NOMO-1 treated with DMSO at 0.1 percent for 48 hours (cell line): ENCODE results near the gene FRMD3.

ENCODE experiments used
- DNase-seq: peaks from one replicate; lab custom pipeline; 2025; ENCODE audit not compliant: unreplicated experiment; lab: John Stamatoyannopoulos, UW

FRMD3 gene

DNA sequence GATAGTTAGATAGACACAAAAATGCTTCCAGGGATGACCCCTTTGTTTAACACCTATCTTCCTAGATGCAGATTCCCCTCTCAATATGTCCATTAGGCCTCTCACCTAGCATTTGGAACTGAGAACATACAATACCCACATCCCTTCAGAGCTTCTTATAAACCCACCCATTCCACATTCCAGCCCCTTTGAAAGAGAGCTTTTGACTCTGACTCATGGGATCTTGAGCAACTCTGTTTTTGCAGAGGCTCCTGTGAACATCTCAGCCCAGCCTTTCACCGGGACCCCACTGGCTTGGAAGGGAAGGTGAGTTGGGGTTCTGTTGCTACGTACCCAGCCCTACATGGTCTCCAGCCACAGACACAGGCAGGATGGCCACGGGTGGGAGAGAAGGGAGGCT lies 195.5 kb downstream of the FRMD3 start:
- no peak for DNase-seq

DNA sequence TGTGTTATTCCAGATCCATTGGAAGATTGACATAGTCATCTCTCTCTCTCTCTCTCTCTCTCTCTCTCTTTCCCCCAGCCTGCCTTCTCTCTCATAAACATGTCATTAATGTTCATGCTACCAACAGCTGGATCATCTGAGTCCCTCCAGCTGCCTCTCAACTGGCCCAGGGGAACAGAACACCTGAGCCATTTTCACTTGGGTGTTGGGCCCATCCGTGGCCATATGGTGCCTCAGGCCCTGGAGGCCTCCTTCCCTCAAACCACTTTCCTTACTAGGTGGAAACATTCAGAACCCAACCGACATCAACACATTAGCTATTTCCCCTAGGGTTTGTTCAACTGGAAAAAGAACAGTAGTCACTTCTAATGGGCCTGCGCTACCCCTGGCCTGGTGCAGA lies 196.2 kb downstream of the FRMD3 start:
- no peak for DNase-seq

DNA sequence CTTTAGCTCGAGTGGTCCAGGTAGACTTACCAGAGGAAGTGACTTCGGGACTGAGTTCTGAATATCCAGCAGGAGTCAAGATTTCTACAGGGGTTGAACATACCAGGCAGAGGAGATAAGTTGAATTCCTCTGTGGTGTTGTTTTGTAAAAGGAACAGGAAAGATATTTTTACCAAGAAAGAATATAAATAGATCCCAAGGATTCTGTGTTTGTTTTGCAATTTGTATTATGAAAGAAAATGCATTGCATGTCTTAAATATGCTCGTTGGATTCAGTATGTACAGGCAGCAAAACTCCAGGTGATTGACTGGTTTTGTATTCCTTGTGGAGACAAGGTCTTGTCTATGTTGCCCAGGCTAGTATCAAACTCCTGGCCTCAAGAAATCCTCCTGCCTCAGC lies 197.8 kb downstream of the FRMD3 start:
- DNase-seq: no peak

DNA sequence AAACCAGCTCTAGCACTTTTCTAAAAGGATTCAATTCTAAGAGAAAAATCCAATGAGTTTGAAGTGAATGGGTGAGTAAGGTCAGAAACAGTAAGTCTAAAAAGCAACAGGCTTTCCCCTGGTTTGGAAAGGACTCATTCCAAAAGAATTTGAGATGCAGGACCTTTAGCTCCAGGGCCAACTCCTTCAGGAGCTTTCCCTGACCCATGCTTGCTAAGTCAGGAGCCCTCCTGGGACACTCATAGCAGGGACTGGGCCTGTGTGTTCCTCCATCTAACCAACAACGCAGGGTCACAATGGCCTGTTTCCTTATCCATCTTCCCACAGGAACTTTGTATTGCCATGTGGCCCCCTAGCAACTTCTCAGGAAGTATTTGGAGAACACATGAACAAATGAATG lies 198.8 kb downstream of the FRMD3 start:
- no peak for DNase-seq

DNA sequence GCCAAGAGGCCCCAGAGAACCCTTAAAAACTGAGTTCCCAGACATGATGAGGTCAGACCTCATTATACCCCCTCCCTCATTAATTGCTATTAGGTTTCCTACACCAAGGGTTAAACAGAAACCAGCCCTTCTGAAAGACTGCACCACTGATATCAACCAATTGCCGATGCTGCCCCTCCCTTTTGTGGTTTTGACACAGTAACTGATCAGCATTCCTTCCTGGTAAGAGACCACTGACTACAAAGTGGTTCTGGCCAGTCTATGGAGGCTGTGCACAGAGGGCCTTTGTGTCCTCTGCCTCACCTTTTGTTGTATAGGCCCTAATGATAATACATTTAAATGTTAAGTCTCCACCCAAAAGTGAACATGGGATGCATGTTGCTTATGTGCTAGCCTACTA lies 201.5 kb downstream of the FRMD3 start:
- DNase-seq: no peak

DNA sequence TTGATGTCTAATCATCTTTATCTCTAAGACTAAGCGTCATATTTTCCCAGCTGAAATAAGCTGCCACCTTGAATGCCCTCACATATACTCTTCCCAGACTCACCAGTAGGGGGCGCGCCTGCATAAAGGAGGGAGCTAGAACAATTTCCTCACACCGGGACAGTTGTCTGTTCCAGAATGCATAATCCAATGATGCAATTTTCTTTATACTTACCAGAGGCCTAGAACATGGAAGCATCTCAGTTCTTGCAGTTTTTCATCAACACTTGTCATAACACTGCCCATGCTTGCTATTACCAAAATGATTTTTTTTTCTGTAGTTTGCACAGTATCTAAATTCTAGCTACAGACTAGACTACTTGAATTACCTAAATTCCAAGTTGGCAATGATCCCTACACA lies 203.9 kb downstream of the FRMD3 start:
- DNase-seq: peak; percentile 30

DNA sequence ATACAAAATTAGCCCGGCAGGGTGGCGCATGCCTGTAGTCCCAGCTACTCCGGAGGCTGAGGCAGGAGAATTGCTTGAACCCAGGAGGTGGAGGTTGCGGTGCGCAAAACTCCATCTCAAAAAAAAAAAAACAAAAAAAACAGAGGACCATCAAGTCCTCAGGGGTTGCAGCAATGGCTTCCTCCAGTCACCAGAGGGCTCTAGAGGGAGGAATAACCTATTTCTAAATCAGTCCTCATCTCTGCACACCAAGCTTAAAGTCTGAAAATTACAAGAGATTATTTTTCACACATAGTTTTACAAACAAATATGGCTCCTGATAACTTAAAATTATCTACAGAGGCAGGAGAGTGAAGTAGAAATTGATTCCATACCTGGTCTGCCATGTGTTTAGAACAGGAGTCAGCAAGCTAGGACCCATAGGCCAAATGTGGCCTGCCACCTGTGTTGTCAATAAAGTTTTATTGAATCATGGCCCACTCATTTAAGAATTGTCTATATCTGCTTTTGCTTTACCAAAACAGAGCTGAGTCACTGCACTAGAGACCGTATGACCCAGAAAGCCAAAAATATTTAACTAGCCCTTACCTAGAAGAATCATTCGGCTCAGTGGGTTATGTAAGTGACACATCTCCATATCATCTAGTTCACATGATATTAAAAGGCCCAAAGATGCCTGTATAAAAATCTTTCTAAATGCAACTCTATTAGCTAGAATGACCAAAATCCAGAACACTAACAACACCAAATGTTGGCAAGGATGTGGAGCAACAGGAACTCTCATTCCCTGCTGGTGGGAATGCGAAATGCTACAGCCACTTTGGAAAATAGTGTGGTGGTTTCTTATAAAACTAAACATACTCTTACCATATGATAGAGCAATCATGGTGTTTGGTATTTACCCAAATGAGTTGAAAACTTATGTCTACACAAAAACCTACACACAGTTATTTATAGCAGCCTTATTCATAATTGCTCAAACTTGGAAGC lies 207.7 kb downstream of the FRMD3 start:
- DNase-seq: no peak

DNA sequence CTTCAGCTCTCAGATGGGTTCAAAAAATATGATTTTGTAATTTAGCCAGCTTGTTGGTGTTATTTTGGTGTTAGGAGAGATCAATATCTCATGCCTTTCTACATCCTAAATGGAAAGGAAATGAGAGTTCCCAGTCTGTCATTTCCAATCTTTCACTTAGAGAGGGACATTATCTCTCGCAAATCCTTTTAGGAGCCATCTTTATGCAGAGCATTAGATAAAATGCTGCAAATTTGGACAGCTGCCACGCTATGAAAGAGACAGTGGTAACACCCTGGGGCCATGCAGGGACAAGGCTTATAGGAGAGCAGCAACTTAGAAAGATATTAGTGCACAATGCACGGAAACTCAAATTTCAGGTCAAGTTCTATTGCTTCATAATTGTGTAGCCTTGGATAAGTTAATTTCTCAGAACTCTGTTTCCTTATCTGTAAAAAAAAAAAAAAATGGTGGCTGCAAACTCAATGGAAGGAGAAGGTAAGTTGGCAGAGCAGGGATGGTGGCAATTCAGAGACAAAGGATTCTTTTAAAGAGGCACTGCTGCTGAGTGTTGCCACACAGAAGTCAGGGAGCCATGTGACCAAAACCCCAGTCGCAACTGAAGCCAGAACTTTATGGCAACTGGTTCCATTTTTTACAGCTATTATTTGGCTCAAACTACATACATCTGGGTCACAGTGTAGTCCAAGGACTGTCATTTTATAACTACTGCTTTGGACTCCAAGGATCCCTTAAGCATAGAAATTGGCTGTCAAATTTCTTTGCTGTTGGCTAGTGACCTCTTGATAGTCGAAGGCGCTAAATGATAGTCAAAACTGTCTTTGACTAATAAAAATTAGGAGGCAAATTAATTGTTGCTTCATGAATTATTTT lies 210.2 kb downstream of the FRMD3 start:
- DNase-seq: no peak

DNA sequence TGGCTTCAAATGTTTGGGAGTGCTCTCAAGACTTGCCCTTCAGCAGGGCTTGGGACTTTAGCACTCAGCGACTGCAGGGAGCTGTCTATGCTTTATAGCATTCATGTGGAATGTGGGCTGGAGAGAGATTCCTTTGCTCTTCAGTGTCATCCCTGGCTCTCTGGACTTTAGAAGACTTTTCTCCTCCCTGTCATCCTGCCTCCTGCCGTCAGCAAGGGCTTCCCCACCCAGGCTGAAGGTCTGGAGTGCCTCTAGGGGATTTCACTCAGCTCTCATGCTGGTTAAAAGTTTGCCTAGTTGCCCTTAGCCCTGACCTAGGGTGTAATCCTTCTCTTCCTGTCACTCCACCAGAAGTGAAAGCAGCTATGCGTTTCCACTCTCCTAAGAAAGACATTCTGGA lies 210.9 kb downstream of the FRMD3 start:
- no peak for DNase-seq

DNA sequence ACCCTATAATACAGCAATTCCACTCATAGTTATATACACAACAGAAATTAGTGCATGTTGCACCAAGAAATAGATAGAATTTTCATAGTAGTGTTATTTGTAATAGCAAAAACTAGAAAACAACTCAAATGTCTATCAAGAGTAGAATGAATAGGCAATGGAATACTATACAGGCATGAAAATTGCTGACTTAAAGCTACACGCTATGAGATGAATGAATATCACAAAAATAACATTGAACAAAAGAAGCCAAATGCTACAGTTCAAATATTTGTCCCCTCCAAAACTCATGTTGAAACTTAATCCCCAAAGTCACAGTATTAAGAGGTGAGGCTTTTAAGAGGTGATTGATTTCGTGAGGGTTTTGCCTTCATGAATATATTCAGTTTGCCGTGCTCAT lies 215.1 kb downstream of the FRMD3 start:
- DNase-seq: no peak

DNA sequence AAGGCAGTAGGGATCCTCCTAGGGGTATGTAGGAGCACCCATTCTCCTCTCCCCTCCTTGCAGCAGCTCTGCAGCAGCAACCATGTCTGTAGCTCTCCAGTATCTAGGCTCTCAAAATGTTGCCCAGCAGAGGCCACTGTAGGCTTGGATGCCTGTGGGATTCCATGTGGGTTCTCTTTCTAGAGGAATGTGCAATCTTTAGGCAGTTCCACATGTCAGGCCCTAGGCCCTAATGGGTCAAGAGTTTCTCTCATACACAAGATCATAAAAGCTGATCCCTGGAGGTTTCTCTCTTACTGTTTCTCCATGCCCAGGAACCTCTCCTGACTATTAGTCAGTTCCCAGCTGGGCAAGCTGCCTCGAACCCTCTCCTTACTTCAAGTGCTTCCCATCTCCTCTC lies 215.8 kb downstream of the FRMD3 start:
- DNase-seq: no peak

DNA sequence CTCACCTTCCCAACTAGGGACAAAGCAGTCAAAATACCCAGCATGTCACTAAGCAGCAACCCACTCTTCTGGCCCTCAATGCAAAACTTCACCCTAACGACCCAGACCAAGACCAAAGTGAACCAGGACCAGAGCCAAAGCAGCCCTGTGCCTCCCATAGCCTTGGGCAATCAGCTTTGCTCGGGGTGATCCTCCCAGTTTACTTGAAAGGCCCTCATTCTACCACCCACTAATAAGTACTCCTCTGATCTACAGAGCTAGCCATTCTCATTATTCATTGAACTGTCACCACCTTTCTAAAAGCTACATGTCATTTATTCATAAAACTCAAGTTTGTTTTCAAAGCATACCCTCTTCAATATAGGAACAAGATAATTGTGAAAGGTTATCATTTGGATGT lies 221.0 kb downstream of the FRMD3 start:
- no peak for DNase-seq

DNA sequence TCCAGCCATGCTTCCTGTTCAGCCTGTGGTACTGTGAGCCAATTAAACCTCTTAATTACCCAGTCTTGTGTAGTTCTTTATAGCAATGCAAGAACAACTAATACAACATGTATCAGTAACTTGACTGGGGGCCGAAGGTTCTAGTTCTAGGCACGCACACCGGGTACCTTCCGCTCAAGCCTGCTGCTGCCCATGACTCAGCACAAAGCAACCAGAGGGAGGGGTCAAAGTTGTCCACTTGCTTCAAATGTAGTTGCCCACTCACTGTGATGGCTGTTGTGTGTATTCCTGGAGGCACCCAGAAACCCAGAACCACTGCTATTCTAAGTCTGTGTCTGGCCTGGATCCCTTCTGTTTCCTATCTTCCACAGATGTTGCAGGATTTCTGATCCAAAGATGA lies 222.6 kb downstream of the FRMD3 start:
- DNase-seq: no peak

DNA sequence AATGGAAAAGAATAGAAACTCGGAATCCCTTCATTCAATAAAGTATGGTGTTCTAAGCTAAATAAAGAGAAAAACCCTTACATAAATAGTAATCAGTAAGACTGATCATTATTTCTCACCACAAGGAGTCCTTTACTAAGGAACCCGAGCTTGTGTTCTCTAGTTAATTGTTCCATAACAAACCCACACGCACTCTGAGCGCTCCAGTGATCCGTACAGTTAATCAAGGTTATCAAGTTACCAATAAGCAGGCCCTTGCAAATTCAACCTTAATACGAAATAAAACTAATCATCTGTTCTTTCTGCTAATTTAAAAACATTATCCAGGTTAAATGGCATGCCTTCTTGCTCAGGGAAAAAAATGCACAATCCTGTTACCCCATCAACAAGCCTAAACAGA lies 224.4 kb downstream of the FRMD3 start:
- DNase-seq: no peak

DNA sequence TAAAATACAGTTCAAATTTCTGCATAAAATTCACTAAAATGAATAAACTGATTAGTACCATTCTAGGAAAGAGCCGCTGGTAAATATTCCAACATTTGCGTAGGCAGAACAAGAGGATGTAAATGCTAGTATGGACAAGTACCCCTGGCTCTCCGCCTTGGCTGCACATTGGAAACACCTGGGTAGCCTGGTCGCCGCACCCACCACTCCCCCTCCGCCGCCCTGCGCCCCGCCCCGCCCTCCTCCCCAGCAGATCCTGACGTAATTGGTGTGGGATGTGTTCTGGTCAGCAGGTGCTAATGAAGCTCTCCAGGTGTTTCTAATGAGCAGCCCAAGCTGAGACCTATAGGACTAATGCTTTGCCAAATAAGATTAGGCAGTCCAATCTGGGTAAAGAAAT lies 225.7 kb downstream of the FRMD3 start:
- DNase-seq: no peak

DNA sequence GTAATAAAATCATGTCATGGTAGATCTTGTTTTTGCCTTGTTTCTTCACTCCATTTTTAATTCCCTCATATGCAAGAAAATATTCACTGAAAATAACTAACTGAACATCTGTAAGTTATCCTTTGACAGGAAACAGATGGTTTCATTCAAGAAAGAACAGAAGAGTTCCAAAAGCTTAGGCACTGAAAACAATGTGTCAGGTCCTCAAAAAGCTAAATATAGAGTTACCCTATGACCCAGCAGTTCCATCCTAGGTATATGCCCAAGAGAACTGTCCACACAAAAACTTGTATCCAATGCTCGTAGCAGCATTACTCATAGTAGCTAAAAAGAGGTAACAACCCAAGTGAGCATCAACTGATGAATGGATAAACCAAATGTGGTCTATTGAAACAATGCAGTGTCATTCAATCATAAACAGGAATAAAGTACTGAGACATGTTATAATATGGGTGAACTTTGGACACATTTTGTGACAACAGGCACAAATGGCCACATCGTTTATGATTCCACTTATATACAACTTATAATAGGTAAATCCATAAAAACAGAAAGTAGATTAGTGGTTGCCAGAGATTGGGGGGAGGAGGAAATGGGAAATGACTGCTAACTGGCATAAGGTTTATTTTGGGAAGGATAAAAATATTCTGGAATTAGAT lies 231.0 kb downstream of the FRMD3 start:
- DNase-seq: no peak

DNA sequence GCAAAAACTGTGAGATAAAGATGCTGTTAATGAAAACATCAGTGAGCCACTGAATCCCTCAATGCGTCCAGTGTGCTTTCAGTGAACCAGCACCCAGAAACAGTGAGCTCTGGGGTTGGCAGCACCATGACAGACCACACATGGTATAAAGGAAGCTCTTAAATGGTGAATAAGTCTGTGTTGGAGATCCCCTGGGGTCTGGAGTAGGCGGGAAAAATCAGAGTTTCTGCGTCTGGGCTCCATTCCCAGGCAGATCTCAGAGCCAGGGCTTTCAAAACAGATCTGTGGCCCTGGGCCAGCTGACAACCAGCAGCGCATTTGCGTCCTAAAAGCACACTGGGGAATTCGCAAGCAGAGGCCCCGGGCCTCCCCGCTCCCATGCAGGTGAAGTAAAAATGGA lies 233.5 kb downstream of the FRMD3 start:
- DNase-seq: no peak

DNA sequence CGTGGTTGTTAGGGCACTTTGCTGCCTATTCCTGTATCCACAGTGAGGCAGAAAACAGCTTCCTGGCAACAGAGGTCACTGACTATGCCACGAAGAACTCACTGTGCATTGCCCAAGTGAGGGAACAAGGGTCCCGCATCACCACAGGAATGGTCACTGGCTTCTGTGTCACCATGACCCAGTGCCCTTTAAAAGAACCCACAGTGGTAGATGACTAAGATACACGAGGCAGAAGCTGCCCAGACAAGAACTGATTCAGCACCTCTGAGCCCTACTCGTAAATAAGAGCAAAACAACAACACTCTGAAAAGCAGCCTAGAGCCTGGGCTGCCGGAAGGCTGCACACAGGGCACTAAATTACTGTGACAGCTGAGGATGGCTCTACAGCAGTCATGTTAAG lies 238.6 kb downstream of the FRMD3 start:
- no peak for DNase-seq

DNA sequence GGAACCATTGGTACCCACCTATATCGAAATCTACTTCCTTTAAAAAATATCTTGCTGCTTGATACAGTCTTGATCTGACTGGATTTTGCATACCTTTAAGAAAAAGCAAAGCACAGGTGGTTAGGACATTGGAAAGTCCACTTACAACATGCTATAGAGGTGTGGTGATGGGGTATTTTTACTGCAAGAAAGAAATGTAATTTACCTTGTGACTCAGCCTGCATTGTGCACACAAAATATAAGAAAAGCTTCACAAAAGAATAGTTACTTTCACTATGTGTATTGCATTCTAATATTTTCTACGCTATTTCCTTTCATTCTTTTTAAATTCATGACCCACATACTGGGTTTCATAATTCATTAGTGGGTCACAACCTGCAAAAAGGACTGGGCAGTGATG lies 239.1 kb downstream of the FRMD3 start:
- DNase-seq: no peak

DNA sequence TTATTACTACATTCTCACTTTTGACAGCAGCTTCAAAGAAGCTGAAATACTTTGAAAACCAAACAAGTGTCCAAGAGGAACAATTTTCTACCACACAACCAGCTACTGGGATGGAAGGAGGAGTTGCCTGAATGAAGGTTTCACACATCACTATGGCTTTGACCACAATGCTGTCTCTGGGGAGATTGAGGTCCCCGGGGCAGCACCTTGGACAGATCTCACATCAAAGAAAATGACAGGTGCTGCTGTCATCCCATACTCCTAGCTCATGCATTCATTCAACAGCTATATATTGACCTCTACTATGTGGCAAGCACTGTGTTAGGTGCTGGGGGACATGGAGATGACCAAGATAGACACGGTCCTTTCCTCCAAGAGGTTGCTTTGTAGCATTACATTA lies 242.1 kb downstream of the FRMD3 start:
- DNase-seq: no peak

DNA sequence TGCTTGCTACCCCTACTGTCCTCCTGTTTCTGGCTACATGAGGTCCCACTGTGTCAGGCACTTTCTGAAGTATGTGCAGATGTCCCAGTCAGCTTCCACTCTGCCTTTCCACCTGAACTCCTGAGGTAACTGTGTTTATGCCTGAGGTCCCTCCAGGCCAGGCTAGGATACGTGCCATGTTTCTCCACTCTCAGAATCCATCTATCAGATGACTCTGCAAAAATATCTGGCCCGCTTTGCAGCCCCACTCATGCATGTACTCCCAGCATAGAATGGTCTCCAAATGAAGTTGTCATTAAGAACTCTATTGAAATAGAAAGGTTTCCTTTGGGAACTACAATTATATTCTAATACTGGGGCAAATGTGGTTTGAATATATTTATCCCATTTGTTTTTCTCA lies 243.4 kb downstream of the FRMD3 start:
- no peak for DNase-seq

DNA sequence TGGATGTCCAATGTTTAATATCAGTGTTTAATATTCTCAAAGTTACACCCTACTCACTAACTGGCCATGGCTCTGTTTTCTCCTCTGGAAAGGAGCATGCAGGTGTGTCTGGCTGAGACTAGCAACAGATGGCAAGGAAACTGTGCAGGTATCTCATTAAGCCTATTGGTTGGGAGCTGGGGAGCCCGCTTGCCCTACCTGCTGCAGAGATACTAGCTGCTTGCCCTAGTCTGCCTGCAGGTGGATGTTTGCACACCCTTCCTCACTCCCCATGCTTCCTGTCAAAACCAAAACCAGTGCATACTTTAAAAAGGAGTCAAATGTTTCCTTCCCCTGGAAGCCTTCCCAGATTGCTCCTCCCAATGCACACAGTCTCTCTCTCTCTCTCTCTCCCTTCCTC lies 247.0 kb downstream of the FRMD3 start:
- no peak for DNase-seq
